Kidney epithelial cell (primary cell): ENCODE data around the gene SAXO2. TPM values are rescaled to one million over a fixed set of nuclear protein-coding genes. Genes with fewer than 3 reads are reported as not detected.
"Not testable (repeated sequence)": the region's sequence is repeated elsewhere in the genome, so short reads cannot be mapped to it uniquely, and the experiment has no call there.

Experiments
- DNase-seq: peaks from one replicate; pipeline ENCODE4 v3.0.0-alpha.2; 2010; ENCODE audit warnings: low read depth
- H3K27me3 ChIP-seq: 2 replicates; pipeline ENCODE4 v1.6.0; 2011; ENCODE audit warnings: low read length; ENCODE audit not compliant: control insufficient read depth, insufficient read depth
- H3K36me3 ChIP-seq: 2 replicates; pipeline ENCODE4 v1.5.1; 2011; ENCODE audit warnings: low read length; ENCODE audit not compliant: control insufficient read depth, insufficient read depth
- H3K4me3 ChIP-seq: 2 replicates; pipeline ENCODE4 v1.5.1; 2011; ENCODE audit warnings: low read depth, mild to moderate bottlenecking, control low read depth, low read length
- total RNA-seq: library from RNA; depleted of rRNA; stranded (reverse); fragments of >200 nt; gene quantifications from 2 replicates; pipeline ENCODE4 v1.2.3, GENCODE V29; 2015
- TF ChIP-seq, protein P1 (sequence below): IDR thresholded peaks from 2 replicates; pipeline ENCODE4 v1.5.1; 2011; ENCODE audit warnings: mild to moderate bottlenecking, moderate library complexity, low read length, control low read depth, inconsistent platforms; ENCODE audit not compliant: insufficient read depth, poor library complexity, severe bottlenecking

SAXO2 gene
- total RNA-seq, 1 donor from 2014 or later, result 0.79 TPM

DNA sequence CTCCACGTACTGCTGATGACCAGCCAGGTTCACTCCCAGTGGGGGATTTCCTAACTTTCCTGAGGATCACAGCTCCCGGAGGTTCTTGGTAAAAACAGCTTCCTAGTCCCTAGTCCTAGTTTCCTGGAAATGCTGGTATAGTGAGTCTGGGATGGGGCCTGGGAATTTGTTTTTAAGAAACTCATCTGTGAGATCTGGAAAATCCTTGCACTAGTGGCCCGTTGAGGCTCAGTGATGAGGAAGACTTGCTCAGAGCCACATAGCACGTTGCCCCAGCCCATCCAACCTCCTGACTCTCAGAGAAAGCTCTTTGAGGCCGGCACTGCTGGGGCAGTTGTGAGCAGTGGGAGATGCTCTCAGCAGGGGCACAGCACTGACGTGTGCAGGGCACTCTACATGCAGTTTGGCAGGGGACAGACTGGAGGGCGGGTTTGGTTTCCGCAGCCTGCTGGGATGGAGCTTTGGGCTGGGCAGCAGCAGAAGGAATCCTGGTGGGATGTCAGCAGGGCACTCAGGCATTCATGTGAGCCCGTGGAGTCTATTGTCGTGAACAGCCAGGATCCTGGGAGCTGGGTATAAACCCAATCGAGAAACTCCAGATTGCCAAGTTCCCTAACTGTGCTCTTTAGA lies 31.6 kb downstream of the SAXO2 start:
- no peak for DNase-seq
- H3K27me3 ChIP-seq, result peaks cover 4% of the 10 kb centered on the region
- H3K4me3 ChIP-seq, result no peak overlapping the region
- no peaks in the 10 kb centered on the region for H3K36me3 ChIP-seq
- TF ChIP-seq, protein P1, sequence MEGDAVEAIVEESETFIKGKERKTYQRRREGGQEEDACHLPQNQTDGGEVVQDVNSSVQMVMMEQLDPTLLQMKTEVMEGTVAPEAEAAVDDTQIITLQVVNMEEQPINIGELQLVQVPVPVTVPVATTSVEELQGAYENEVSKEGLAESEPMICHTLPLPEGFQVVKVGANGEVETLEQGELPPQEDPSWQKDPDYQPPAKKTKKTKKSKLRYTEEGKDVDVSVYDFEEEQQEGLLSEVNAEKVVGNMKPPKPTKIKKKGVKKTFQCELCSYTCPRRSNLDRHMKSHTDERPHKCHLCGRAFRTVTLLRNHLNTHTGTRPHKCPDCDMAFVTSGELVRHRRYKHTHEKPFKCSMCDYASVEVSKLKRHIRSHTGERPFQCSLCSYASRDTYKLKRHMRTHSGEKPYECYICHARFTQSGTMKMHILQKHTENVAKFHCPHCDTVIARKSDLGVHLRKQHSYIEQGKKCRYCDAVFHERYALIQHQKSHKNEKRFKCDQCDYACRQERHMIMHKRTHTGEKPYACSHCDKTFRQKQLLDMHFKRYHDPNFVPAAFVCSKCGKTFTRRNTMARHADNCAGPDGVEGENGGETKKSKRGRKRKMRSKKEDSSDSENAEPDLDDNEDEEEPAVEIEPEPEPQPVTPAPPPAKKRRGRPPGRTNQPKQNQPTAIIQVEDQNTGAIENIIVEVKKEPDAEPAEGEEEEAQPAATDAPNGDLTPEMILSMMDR, result no peak

DNA sequence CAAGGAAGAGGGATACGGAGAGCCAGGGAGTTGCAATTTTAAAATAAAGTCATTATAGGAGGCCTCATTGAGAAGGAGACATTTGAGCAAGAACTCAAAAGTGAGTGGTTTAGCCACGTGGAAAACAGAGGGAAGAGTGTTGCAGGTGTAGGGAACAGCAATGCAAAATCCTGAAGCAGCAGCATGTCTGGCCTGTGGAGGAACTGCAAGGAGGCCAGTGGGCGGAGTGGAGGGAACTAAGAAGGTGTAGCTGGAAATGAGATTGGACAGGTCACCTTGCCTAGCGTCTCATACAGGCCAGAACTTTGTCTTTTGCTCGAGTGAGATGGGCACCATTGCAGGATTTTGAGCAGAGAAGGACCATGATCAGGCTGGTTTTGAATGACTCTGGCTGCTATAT lies 34.9 kb downstream of the SAXO2 start:
- TF ChIP-seq, protein P1, result no peak
- Histone ChIP-seq H3K36me3 (no peaks in the 10 kb centered on the region), H3K27me3 (peaks cover 4% of the 10 kb centered on the region), H3K4me3 (no peak overlapping the region)
- DNase-seq, result no peak

DNA sequence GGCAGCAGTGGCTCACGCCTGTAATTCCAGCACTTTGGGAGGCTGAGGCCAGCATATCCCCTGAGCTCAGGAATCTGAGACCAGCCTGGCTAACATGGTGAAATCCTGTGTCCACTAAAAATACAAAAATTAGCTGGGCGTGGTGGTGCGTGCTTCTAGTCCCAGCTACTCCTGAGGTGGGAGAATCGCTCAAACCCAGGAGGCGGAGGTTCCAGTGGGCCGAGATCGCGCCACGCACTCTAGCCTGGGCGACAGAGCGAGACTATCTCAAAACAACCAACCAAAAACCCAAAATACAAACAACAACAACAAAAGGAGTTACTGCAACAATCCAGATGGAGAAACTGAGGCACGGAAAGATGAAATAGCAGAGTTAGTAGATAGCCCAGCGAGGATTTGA lies 35.4 kb downstream of the SAXO2 start:
- Histone ChIP-seq H3K4me3 (no peak overlapping the region), H3K27me3 (peaks cover 4% of the 10 kb centered on the region), H3K36me3 (no peaks in the 10 kb centered on the region)
- TF ChIP-seq, protein P1, result no peak
- no peak for DNase-seq

DNA sequence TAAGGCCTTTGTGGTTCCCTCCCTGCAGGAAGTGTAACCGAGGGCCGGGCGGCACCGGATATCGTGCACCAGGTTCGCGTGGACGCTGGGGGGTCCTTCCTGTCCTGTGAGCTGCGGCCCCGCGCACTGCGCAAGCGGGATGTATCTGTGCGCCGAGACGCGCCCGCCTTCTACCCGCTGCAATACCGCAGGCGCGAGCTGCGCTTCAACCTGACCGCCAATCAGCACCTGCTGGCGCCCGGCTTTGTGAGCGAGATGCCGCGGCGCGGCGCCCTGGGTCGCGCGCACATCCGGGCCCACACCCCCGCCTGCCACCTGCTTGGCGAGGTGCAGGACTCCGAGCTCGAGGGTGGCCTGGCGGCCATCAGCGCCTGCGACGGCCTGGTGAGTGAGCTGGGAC lies 35.9 kb downstream of the SAXO2 start:
- H3K4me3 ChIP-seq, result no peak overlapping the region

DNA sequence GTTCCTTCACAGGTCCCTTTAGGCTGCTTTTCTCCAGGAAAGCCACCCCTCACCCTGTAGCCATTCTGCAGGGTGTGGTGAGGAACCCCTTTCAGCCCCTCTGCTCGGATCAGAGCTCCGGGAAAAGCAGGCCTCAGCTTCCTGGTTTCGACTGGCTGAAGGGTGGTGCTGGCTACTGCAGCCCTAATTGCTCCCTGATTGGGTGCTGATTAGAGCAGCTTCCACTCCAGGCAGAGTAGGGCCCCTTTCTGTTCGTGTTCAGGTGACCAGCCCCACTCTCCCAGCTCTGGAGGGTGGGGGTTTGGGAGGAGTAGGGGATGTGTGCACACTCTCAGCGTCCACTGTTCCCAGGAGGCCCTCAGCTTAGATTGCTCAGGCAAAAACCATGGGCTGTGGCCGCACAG lies 36.9 kb downstream of the SAXO2 start:
- not testable (repeated sequence) for H3K4me3 ChIP-seq, H3K36me3 ChIP-seq, H3K27me3 ChIP-seq, DNase-seq

More for the DNA sequence above, 35.9 kb downstream of the SAXO2 start:
- no peak for DNase-seq
- TF ChIP-seq, protein P1, result no peak
- Histone ChIP-seq H3K36me3 (no peaks in the 10 kb centered on the region), H3K27me3 (peaks cover 4% of the 10 kb centered on the region)

DNA sequence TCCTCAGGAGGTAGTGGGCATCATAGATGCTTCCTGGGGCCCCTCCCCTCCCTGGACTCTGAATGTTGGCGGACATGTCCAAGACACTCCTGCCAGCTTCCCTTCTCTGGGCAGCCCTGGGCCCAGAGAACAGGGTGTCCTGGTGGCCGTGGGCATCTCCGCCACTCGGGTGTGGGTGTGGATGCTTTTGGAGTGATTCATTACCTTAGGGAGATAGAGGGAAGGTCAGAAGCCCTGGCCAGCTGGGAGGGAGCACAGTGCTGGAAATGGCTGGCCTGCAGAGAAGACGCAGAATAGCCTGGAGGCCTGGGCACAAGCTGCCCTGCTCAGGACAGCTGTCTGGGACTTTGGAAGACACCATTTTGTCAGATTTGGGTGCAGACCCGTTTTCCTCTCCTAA lies 37.7 kb downstream of the SAXO2 start:
- not testable (repeated sequence) for H3K36me3 ChIP-seq, H3K27me3 ChIP-seq, H3K4me3 ChIP-seq, DNase-seq

DNA sequence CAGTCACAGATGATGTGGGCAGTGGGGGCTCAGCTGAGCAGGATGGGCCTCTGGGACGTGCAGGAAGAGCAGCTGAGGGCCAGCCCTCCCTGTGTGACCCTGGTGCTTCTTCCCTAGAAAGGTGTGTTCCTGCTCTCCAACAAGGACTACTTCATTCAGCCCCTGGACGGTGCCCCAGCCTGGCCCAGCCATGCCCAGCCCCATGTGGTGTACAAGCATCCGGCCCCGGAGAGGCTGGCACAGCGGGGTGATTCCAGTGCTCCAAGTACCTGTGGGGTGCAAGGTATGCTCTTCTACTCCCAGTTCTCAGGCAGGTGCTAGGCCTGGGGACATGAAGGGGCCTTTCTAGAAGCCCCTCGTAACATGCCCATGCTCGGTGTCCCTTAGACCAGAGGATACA lies 38.3 kb downstream of the SAXO2 start:
- H3K27me3 ChIP-seq, result peaks cover 4% of the 10 kb centered on the region
- no peak overlapping the region for H3K4me3 ChIP-seq
- DNase-seq, result no peak
- TF ChIP-seq, protein P1, result no peak
- no peaks in the 10 kb centered on the region for H3K36me3 ChIP-seq
